Testis (tissue), 2 donors: ENCODE results near the gene SRRM2.

Experiments
- POLR2A ChIP-seq: fragments of 450-650 bp; IDR thresholded peaks from one replicate; pipeline ENCODE4 v1.6.1; 2017; ENCODE audit warnings: antibody characterized with exemption, mild to moderate bottlenecking, moderate library complexity
- TF ChIP-seq, protein P1 (sequence below), 3 experiments: fragments of 450-650 bp in 2 of 3; fragments of 200-600 bp in 1 of 3; sonication (generic) in 1 of 3; IDR thresholded peaks; one replicate each; pipeline ENCODE4 v1.5.1; 2016 to 2019; ENCODE audit warnings: antibody characterized with exemption in 3 of 3, mild to moderate bottlenecking in 2 of 3, moderate library complexity in 1 of 3

GRCh38 chr16:2739625-2740430 is 12.6 kb upstream of the SRRM2 start:
- TF ChIP-seq, protein P1, sequence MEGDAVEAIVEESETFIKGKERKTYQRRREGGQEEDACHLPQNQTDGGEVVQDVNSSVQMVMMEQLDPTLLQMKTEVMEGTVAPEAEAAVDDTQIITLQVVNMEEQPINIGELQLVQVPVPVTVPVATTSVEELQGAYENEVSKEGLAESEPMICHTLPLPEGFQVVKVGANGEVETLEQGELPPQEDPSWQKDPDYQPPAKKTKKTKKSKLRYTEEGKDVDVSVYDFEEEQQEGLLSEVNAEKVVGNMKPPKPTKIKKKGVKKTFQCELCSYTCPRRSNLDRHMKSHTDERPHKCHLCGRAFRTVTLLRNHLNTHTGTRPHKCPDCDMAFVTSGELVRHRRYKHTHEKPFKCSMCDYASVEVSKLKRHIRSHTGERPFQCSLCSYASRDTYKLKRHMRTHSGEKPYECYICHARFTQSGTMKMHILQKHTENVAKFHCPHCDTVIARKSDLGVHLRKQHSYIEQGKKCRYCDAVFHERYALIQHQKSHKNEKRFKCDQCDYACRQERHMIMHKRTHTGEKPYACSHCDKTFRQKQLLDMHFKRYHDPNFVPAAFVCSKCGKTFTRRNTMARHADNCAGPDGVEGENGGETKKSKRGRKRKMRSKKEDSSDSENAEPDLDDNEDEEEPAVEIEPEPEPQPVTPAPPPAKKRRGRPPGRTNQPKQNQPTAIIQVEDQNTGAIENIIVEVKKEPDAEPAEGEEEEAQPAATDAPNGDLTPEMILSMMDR (IDR thresholded peaks at IDR 0.05), result no peak
- TF ChIP-seq POLR2A, result no peak
